Prostate gland (tissue), 2 donors: ENCODE results near the gene NPTX1.

ENCODE experiments used
- CTCF ChIP-seq, 4 experiments: fragments of 200-600 bp in 2 of 4; fragments of 450-650 bp in 2 of 4; sonication (generic) in 2 of 4; IDR thresholded peaks; 1 replicate in 3 of 4; 2 replicates in 1 of 4; pipeline ENCODE4 v1.5.1; 2016 to 2019; ENCODE audit warnings: antibody characterized with exemption in 4 of 4, mild to moderate bottlenecking in 2 of 4, moderate library complexity in 2 of 4
- POLR2AphosphoS5 ChIP-seq: sonication (generic); formaldehyde crosslinking; IDR thresholded peaks from one replicate; pipeline ENCODE4 v1.6.1; 2017; ENCODE audit warnings: antibody characterized with exemption

- no peak for TF ChIP-seq CTCF (IDR thresholded peaks at IDR 0.05)
- TF ChIP-seq POLR2AphosphoS5: no peak
Observed at GRCh38 chr17:80465327-80465974, 11.0 kb downstream of the NPTX1 start.
